COR-L47 (cell line): Measurements from ENCODE around the gene ZSWIM4.
"Not testable (repeated sequence)": the region's sequence is repeated elsewhere in the genome, so short reads cannot be mapped to it uniquely, and the experiment has no call there.

Experiments used
- DNase-seq: peaks from one replicate; lab custom pipeline; 2025; lab: John Stamatoyannopoulos, UW

The ZSWIM4 gene

GRCh38 chr19:13778398-13778797 is 16.8 kb upstream of the ZSWIM4 start:
- no peak for DNase-seq

- DNase-seq = no peak
These were observed 16.4 kb upstream of the ZSWIM4 start for GRCh38 chr19:13778847-13779246.

GRCh38 chr19:13779794-13780193 is 15.4 kb upstream of the ZSWIM4 start:
- not testable (repeated sequence) for DNase-seq

- DNase-seq = peak; percentile 75
These were observed 13.7 kb upstream of the ZSWIM4 start for GRCh38 chr19:13781547-13781946.

GRCh38 chr19:13782537-13782936 is 12.7 kb upstream of the ZSWIM4 start:
- no peak for DNase-seq

- DNase-seq = no peak
These were observed 11.4 kb upstream of the ZSWIM4 start for GRCh38 chr19:13783565-13784500.

GRCh38 chr19:13784731-13785452 is 10.4 kb upstream of the ZSWIM4 start:
- DNase-seq = peak; percentile 63

GRCh38 chr19:13788991-13789390 is 6.3 kb upstream of the ZSWIM4 start:
- no peak for DNase-seq

GRCh38 chr19:13790354-13790753 is 4.9 kb upstream of the ZSWIM4 start:
- no peak for DNase-seq

- not testable (repeated sequence) for DNase-seq
These were observed 1.9 kb upstream of the ZSWIM4 start for GRCh38 chr19:13793317-13793716.

- no peak for DNase-seq
These were observed 866 bp upstream of the ZSWIM4 start for GRCh38 chr19:13794398-13794756.

GRCh38 chr19:13795595-13796300 is 505 bp downstream of the ZSWIM4 start:
- no peak for DNase-seq

- no peak for DNase-seq
These were observed 1.2 kb downstream of the ZSWIM4 start for GRCh38 chr19:13796301-13797057.

- DNase-seq = no peak
These were observed 1.8 kb downstream of the ZSWIM4 start for GRCh38 chr19:13797058-13797440.

GRCh38 chr19:13797870-13798269 is 2.6 kb downstream of the ZSWIM4 start:
- DNase-seq = no peak

- DNase-seq = no peak
These were observed 4.4 kb downstream of the ZSWIM4 start for GRCh38 chr19:13799669-13800068.

- DNase-seq = no peak
These were observed 7.8 kb downstream of the ZSWIM4 start for GRCh38 chr19:13803038-13803437.

- no peak for DNase-seq
These were observed 9.8 kb downstream of the ZSWIM4 start for GRCh38 chr19:13804830-13805683.

- no peak for DNase-seq
These were observed 11.5 kb downstream of the ZSWIM4 start for GRCh38 chr19:13806728-13807127.

GRCh38 chr19:13807421-13808021 is 12.3 kb downstream of the ZSWIM4 start:
- DNase-seq = no peak
